PC-9 (cell line): ENCODE results near the gene ATRN.

Experiments
- CTCF ChIP-seq: fragments of 200-600 bp; sonication (generic); conservative IDR thresholded peaks from 2 replicates; pipeline ENCODE4 v1.6.1; 2017; ENCODE audit warnings: mixed run types, antibody characterized with exemption, mild to moderate bottlenecking, moderate library complexity
- EZH2 ChIP-seq: fragments of 200-600 bp; sonication (generic); IDR thresholded peaks from 2 replicates; pipeline ENCODE4 v1.8.0; 2017; ENCODE audit warnings: antibody characterized with exemption, low read depth

- TF ChIP-seq CTCF = no peak
- no peak for TF ChIP-seq EZH2
Observed at GRCh38 chr20:3678198-3678597, 207.4 kb downstream of the ATRN start.
